Lower leg skin (tissue), 3 donors: Measurements from ENCODE around the gene RBKS.
"Not testable (repeated sequence)": the region's sequence is repeated elsewhere in the genome, so short reads cannot be mapped to it uniquely, and the experiment has no call there.

Experiments
- CTCF ChIP-seq, 3 donors: fragments of 450-650 bp; IDR thresholded peaks; one replicate each; pipeline ENCODE4 v1.5.1; 2016; ENCODE audit warnings: antibody characterized with exemption in 3 of 3, mild to moderate bottlenecking in 3 of 3, moderate library complexity in 2 of 3
- POLR2A ChIP-seq, 2 donors: fragments of 450-650 bp; IDR thresholded peaks; one replicate each; pipeline ENCODE4 v1.6.1; 2016 to 2017; ENCODE audit warnings: antibody characterized with exemption in 2 of 2, mild to moderate bottlenecking in 1 of 2, moderate library complexity in 1 of 2

- not testable (repeated sequence) for TF ChIP-seq CTCF, POLR2A (IDR thresholded peaks at IDR 0.05)
These were observed 141.2 kb downstream of the RBKS start for GRCh38 chr2:27748803-27749554.
